GM21447 (cell line): ENCODE measurements around the gene TMEM114.

Experiments used
- ATAC-seq: cut with Tn5 transposase; IDR thresholded peaks from one replicate; pipeline ENCODE4 v1.9.1; 2021; ENCODE audit not compliant: unreplicated experiment

Gene TMEM114

DNA sequence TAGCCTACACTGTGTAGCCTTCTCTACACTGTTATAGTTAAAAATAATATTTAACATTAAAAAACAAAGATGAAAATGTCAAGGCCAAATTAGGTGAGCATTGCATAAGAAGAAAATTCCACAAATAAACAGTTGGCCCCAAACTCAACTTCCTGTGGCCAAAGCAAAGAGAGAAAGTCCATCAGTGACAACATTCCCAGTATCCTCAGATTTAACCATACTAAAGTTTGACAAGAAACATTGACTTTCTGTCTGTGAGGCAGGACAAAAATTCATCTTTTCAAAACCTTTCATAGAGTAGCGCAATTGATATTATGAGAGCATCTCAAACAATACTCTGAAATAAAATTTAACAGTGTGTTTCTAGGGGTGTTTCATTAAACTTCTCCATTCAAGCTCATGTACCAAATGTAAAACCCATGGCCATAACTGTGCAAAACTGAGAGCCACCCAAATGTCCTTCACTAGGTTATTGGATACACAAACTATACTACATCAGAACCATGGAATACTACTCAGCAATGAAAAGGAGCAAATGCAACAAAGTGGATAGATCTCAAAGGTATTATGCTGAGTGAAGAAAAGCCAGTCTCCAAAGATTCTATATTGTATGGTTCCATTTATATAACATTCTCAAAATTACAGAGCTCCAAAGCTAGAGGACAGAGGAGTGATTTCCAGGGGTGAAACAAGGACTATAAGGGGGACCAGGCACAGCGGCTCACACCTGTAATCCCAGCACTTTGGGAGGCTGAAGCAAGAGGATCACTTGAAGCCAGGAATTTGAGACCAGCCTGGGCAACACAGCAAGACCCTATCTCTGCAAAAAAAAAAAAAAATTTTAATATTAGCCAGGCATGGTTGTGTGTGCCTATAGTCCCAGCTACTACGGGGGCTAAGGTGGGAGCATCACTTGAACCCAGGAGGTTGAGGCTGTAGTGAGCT is 38.7 kb downstream of the TMEM114 start:
- ATAC-seq: no peak

DNA sequence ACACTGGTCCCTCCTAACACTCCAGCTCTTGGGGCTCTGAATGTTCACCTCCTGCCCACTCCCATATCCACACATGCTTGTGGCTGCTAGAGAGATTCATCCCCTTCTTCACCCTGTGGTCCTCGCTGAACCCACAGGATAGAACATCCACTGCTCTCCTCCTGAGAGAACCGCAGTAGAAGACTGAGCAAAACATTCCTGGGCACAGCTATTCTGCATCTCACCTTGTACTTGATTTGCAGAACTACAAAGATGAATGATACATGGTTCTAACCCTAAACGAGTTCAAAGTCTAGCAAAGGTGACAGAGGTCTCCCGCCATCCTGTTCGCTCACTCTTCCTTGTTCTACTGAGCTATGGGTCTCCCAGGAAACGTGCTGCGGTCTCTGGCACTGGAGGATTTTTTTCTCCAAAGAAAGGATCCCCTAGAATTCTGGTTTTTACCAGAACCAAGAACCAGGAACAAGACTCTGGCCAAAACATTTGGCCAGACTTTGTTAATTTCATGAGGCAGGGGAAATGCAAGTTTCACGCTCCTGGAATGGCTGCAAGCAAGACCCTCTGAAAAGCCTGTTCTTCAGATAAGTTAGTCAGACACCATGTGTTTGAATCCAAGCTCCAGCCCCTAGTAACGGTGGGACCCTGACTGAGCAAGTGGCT is 39.5 kb downstream of the TMEM114 start:
- no peak for ATAC-seq

DNA sequence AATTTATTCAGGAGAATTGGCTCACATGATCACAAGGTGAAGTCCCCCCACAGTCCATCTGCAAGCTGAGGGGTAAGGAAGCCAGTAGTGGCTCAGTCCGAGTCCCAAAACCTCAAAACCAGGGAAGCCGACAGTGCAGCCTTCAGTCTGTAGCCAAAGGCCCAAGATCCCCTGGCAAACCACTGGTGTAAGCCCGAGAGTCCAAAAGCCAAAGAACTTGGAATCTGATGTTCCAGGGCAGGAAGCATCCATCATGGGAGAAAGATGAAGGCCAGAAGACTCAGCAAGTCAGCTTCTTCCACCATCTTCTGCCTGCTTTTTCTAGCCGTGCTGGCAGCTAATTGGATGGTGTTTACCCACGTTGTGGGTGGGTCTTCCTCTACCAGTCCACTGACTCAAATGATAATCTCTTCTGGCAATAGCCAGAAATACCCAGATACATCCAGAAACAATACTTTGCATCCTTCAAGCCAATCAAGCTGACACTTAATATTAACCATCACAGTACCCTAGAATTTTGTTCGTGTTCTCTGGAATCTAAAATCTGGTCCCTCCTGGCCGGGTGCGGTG is 40.4 kb downstream of the TMEM114 start:
- ATAC-seq: no peak

DNA sequence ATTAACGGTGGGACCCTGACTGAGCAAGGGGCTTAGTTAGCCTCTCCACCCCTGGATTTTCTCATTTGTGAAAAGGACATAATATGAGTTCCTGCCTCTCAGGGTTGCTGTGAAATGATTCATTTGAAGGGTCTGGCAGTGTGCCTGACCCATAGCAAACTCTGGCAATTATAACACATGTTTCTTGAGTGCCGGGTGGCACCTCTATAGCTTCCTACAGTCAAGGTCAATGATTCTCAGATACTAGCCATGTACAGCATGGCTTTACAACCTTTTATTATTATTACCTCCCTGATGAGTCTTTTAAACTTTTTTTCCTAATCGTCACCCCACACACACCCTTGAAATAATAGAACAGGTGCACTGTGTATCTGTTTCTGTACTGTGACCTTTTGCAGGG is 42.1 kb downstream of the TMEM114 start:
- no peak for ATAC-seq

DNA sequence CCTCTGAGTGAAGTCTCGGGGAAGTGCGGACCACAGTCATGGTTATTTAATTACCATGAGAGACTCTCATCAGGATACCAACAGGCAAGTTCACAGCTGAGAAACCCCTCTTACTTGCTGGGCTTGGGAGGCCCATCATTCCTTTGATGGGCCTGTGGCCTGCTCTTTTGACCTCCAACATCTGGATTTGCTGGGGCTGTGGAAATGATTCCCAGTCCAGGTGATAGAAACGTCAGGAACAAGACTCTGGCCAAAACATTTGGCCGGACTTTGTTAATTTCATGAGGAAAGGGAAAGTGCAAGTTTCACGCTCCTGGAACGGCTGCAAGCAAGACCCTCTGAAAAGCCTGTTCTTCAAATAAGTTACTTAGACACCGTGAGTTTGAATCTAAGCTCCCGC is 42.5 kb downstream of the TMEM114 start:
- no peak for ATAC-seq

DNA sequence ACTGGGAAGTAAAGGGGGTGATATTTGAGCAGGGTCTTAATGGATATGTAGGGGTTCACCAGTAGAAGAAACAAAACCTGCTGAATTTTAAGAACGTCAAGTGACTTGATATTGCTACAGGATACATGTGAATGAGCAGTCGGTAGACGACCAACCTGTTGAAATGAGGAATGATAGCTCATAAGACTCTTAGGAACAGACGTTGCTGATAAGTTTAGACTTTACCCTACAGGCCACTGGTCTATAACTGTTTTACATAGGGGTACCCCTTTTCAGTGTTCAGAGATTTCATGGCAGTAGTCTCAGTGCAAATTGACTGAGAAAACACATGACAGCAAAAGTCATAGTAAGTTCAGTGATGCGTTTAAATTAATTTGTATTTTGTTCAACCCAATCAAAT is 45.9 kb downstream of the TMEM114 start:
- no peak for ATAC-seq

DNA sequence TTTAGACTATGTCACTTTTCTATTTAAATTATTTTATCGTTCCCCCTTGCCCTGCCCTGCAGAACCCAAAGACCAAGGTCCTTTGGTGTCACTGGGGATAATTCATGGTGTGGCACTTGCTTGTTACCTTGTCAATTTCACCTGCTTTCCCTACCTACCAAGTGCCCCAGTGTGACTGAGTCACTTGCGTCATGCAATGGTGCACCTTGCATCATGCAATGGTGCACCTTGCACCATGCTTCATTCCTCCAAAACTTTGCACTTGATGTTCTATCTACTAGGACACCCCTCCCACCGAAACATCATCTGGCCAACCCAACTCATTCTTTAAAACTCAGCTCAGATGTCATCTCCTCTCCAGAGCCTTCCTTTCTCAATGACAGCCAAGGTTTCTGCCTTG is 47.1 kb downstream of the TMEM114 start:
- no peak for ATAC-seq

DNA sequence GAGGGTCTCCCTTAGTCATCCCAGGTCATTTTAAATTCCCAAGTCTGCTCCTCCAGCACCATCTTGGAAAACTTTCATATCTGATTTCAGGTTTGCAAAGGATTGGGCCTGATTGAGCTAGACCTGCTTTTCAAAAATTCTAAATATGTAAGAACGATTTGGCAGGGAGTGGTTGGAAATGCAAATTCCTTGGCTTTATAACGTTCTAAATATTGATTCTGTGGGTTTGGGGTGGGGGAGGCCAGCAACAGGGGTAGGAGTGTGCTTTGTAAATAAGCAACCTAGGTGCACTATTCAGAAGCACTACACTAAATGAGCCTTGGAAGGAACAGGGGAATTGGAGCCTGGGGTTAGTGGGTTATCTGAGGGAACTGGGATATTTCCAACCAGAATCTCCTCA is 47.9 kb downstream of the TMEM114 start:
- ATAC-seq: no peak

DNA sequence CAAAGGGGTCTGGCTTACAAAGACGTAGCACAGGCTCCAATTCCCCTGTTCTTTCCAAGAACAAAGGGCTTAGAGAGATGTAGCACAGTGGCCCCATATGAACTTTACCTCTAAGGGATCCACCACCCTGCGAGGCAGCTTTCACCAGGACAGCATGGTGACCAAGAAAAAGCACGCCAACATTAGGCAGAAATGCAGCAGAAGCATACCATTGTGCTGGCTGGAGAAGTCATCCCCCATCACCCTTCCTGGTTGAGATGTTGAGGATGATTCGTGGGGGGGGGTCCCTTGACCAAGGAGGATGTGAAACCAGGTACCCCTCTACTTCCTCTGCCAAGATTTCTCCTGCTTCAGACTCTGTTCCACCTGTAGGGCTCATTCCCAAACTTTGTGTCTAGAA is 48.4 kb downstream of the TMEM114 start:
- no peak for ATAC-seq

DNA sequence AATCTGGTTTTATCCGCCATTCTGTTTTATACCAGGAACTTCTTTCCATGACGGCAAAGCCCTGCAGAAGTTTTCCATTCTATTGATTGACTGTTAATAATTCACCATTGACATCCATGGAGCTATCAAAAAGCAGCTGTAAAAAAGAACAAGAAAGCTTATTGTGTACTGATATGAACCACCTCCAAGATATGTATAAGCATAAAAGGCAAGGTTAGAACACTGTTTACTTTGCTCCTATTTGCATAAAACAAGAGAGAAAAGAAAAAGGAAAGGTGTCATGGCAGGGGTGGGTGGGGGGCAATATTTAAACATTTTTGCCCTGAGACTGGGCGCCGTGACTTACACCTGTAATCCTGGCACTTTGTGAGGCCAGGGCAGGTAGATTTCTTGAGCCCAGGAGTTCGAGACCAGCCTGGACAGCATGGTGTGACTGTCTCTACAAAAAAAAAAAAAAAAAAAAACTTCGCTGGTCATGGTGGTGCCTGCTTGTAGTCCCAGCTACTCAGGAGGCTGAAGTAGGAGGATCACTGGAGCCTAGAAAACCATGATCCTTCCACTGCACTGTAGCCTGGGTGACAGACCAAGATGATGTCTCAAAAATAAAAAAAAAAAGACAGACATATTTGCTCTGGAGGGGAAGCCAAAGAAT is 52.5 kb downstream of the TMEM114 start:
- no peak for ATAC-seq

DNA sequence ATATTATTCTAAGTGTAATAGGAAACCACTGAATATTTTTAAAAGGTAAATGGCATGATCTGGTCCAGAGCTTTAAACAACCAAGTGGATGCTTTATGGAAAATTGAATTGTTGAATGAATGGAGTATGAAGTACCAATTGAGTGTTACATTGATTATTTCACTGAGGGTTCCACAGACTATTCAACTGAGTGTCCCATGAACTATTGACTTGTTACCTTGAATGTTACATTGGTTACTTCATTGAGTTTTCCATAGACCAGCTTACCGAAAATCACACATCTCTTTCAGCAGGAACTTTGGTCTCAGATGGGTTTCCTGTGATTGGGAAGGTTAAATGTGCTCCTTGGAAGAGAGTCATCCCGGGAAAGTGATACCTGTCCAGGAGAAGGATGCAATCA is 56.8 kb downstream of the TMEM114 start:
- no peak for ATAC-seq

DNA sequence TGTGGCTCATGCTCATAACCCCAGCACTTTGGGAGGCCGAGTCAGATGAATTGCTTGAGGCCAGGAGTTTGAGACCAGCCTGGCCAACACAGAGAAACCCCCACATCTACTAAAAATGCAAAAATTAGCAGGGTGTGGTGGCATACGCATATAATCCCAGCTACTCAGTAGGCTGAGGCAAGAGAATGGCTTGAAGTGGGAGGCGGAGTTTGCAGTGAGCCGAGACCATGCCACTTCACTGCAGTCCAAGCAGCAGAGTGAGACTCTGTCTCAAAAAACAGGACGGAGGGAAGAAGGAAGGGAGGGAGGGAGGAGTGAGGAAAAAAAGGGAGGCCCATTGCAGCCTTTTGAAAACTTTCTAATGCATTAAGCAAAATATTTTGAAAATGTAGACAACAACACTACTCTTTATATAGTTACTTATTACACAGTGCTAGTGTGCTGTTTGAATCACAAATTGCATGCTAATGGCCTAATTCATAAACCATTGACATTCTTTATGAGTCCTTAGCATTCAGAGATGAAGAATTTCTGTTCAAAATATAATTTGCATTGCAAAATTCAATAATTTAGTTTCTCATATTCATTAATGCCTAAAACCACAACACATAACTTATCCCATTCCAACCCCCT is 59.4 kb downstream of the TMEM114 start:
- ATAC-seq: no peak

DNA sequence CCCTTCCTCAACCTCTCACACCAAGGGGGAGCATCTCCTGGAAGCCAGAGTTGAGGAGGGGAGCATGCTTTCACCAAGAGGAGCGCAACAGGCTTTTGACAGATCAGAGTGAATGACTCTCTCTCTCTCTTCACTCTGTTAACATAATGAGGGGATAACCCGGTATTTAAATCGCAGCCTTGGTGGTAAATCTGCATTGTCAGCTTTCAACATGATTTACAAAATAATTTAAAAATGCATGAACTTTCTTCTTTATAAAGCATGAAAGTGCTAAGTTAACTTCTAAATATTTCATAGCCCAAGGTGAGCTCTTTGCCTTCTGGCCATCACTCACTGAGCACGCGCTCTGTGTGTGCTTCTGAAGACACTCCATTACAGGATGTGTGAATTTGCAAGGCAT is 61.8 kb downstream of the TMEM114 start:
- ATAC-seq: no peak

DNA sequence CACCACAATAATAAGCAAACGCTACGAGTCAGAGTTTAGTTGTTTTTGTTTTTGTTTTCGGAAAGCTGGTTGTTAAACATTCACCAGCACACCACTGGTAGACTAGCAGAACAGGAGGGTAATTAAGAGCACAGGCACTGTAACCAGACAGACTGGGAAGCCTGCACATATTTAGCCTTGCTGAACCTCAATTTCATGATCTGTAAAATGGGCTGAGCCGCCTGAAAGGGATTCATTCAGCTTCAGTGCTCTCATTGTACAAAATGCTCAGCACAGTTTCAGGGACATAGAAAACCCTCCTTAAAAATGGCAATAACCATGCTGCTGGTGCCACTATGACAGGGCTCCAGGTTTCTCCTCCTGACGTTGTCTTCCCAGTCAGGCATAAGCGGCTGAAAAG is 66.4 kb downstream of the TMEM114 start:
- ATAC-seq: no peak

DNA sequence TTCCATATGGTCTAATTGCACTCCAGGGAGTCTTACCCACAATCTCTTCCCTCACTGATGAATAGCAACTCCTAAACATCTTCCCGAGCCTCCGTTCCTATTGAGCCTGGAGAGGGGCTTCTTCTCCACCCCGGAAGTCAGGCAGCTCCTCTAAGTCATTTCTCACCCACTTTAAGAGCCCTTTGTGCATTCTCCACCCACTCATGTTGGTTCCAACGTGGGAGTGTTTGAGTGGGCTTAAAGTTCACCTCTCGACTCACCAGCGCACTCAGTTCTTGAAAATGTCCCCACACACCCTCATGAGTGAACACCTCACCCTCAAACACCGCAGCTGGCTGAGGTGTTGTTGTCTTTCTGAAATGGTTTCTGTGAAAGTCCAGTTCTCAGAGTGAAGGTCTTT is 67.6 kb downstream of the TMEM114 start:
- ATAC-seq: no peak

DNA sequence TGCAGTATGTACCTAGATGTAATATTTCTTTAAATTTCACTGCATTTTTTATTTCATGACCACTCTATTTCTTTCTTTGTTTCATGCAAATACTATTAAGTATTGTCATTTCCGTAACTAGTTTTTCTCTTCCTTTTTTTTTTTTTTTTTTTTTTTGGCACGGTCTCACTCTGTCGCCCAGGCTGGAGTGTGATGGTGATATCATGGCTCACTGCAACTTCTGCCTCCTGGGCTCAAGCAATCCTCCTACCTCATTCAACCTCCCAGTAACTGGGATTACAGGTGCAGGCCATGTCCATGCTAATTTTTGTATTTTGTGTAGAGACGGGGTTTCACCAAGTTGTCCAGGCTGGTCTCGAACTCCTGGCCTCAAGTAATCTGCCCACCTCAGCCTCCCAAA is 70.7 kb downstream of the TMEM114 start:
- no peak for ATAC-seq
